ENCODE results near the gene RNF212B. TPM values are rescaled to one million over a fixed set of nuclear protein-coding genes. Genes with fewer than 3 reads are reported as not detected.

RNF212B gene
- total RNA-seq, 1 experiment from 2014 or later: not detected

GRCh38 chr14:23252420-23253333 is 14.9 kb downstream of the RNF212B start:
- no peak overlapping the region for H3K4me3 ChIP-seq (ENCODE audit: low read depth in 2 of 2, low read length in 2 of 2)
- CTCF ChIA-PET: no interaction called here

GRCh38 chr14:23258256-23258655 is 20.5 kb downstream of the RNF212B start:
- Histone ChIP-seq H3K4me3 (ENCODE audit: low read depth in 2 of 2, low read length in 2 of 2) (no peak overlapping the region), H3K27me3 (ENCODE audit: control insufficient read depth, insufficient read depth, low read length) (peaks cover 7% of the 10 kb centered on the region; the same call in 1 of the 2 replicates), H3K36me3 (ENCODE audit: control insufficient read depth, insufficient read depth, low read length) (no peaks in the 10 kb centered on the region), H3K4me1 (ENCODE audit: control insufficient read depth, insufficient read depth, low read length) (no peaks in the 10 kb centered on the region), H3K9me3 (ENCODE audit: control insufficient read depth, insufficient read depth, low read depth, low read length) (no peaks in the 10 kb centered on the region), H3K27ac (ENCODE audit: low read length) (no peak overlapping the region)
- CTCF ChIA-PET: interaction anchor here (0.6 kb wide), 2 partner anchors 24 to 85 kb away, joined by 3 to 4 read pairs; no protein-coding TSS in a partner anchor
- ATAC-seq (no peak), DNase-seq (ENCODE audit: low read depth, low spot score) (no peak)
- POLR2A ChIA-PET: interaction anchor here (0.7 kb wide), 1 partner anchor 130 kb away, joined by 3 read pairs; no protein-coding TSS in a partner anchor
- BruUV-seq (replicated peaks): no TSS peak
- intact Hi-C loops (cut with micrococcal nuclease; ENCODE audit: unreplicated experiment): no loop called here
- TF ChIP-seq SIN3A (IDR thresholded peaks at IDR 0.05; ENCODE audit: borderline replicate concordance, insufficient read depth, low read depth, low read length) (no peak), CTCF (IDR thresholded peaks at IDR 0.05) (no peak), TCF7L2 (IDR thresholded peaks at IDR 0.05; ENCODE audit: low read depth, low read length) (no peak), POLR2AphosphoS5 (IDR thresholded peaks at IDR 0.05; ENCODE audit: low read depth, low read length) (no peak)
- TF ChIP-seq, protein P1, sequence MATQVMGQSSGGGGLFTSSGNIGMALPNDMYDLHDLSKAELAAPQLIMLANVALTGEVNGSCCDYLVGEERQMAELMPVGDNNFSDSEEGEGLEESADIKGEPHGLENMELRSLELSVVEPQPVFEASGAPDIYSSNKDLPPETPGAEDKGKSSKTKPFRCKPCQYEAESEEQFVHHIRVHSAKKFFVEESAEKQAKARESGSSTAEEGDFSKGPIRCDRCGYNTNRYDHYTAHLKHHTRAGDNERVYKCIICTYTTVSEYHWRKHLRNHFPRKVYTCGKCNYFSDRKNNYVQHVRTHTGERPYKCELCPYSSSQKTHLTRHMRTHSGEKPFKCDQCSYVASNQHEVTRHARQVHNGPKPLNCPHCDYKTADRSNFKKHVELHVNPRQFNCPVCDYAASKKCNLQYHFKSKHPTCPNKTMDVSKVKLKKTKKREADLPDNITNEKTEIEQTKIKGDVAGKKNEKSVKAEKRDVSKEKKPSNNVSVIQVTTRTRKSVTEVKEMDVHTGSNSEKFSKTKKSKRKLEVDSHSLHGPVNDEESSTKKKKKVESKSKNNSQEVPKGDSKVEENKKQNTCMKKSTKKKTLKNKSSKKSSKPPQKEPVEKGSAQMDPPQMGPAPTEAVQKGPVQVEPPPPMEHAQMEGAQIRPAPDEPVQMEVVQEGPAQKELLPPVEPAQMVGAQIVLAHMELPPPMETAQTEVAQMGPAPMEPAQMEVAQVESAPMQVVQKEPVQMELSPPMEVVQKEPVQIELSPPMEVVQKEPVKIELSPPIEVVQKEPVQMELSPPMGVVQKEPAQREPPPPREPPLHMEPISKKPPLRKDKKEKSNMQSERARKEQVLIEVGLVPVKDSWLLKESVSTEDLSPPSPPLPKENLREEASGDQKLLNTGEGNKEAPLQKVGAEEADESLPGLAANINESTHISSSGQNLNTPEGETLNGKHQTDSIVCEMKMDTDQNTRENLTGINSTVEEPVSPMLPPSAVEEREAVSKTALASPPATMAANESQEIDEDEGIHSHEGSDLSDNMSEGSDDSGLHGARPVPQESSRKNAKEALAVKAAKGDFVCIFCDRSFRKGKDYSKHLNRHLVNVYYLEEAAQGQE (IDR thresholded peaks at IDR 0.05; ENCODE audit: insufficient read depth in 1 of 2, low read depth in 2 of 2, low read length in 1 of 2): no peak
- in situ Hi-C loops (cut with HindIII; ENCODE audit: low pct_unique_long_range_greater_than_20kb, low sequenced_read_pairs): no loop called here

More at GRCh38 chr14:23252420-23253333, 14.9 kb downstream of the RNF212B start:
- no peak for TF ChIP-seq TCF7L2 (IDR thresholded peaks at IDR 0.05; ENCODE audit: low read depth, low read length)
- no peak for TF ChIP-seq SIN3A (IDR thresholded peaks at IDR 0.05; ENCODE audit: borderline replicate concordance, insufficient read depth, low read depth, low read length)
- TF ChIP-seq CTCF (IDR thresholded peaks at IDR 0.05): no peak
- no peak for TF ChIP-seq POLR2AphosphoS5 (IDR thresholded peaks at IDR 0.05; ENCODE audit: low read depth, low read length)
- TF ChIP-seq, protein P1 (IDR thresholded peaks at IDR 0.05; ENCODE audit: insufficient read depth in 1 of 2, low read depth in 2 of 2, low read length in 1 of 2): no peak
- no peaks in the 10 kb centered on the region for H3K9me3 ChIP-seq (ENCODE audit: control insufficient read depth, insufficient read depth, low read depth, low read length)
- POLR2A ChIA-PET: no interaction called here
- intact Hi-C loops (cut with micrococcal nuclease; ENCODE audit: unreplicated experiment): no loop called here
- no peak overlapping the region for H3K27ac ChIP-seq (ENCODE audit: low read length)
- peaks cover 5% of the 10 kb centered on the region; the same call in 1 of the 2 replicates for H3K27me3 ChIP-seq (ENCODE audit: control insufficient read depth, insufficient read depth, low read length)
- ATAC-seq (no peak), DNase-seq (ENCODE audit: low read depth, low spot score) (no peak)
- in situ Hi-C loops (cut with HindIII; ENCODE audit: low pct_unique_long_range_greater_than_20kb, low sequenced_read_pairs): no loop called here
- BruUV-seq (replicated peaks): no TSS peak
- no peaks in the 10 kb centered on the region for H3K36me3 ChIP-seq (ENCODE audit: control insufficient read depth, insufficient read depth, low read length)
- no peaks in the 10 kb centered on the region for H3K4me1 ChIP-seq (ENCODE audit: control insufficient read depth, insufficient read depth, low read length)

Data from Panc1 (cell line).